Naive B cell (primary cell): ENCODE data around the gene TERB2. TPM values are rescaled to one million over a fixed set of nuclear protein-coding genes. Genes with fewer than 3 reads are reported as not detected.
"Not testable (repeated sequence)": the region's sequence is repeated elsewhere in the genome, so short reads cannot be mapped to it uniquely, and the experiment has no call there.

Experiments
- ATAC-seq, 2 donors: fragments of 150-1000 bp; cut with Tn5 transposase; 2 replicates each; pipeline ENCODE4 v1.10.0; 2021; ENCODE audit warnings: low read depth in 2 of 2, mild to moderate bottlenecking in 2 of 2, moderate library complexity in 2 of 2
- DNase-seq: peaks from one replicate; pipeline ENCODE4 v3.0.0; 2022
- H3K27ac Mint-ChIP-seq, 6 donors: one replicate each; pipeline ENCODE4 v1.8.0; 2020 to 2022; ENCODE audit warnings: mild to moderate bottlenecking in 6 of 6, mixed read lengths in 6 of 6, moderate library complexity in 5 of 6, inconsistent platforms in 2 of 6
- H3K27me3 Mint-ChIP-seq, 3 donors: one replicate each; pipeline ENCODE4 v1.8.0; 2021 to 2022; ENCODE audit warnings: mixed read lengths in 3 of 3, mild to moderate bottlenecking in 1 of 3
- H3K36me3 Mint-ChIP-seq, 2 donors: one replicate each; pipeline ENCODE4 v1.8.0; 2020 to 2022; ENCODE audit warnings: mixed read lengths in 2 of 2, inconsistent platforms in 1 of 2, mild to moderate bottlenecking in 1 of 2
- H3K4me1 Mint-ChIP-seq, 3 donors: one replicate each; pipeline ENCODE4 v1.8.0; 2020 to 2022; ENCODE audit warnings: mixed read lengths in 3 of 3, inconsistent platforms in 1 of 3, mild to moderate bottlenecking in 1 of 3, moderate library complexity in 1 of 3
- H3K4me3 Mint-ChIP-seq, 8 donors: one replicate each; pipeline ENCODE4 v1.8.0; 2020 to 2022; ENCODE audit warnings: mild to moderate bottlenecking in 8 of 8, mixed read lengths in 8 of 8, moderate library complexity in 8 of 8, inconsistent platforms in 2 of 8
- H3K9me3 Mint-ChIP-seq, 7 donors: one replicate each; pipeline ENCODE4 v1.8.0; 2020 to 2022; ENCODE audit warnings: mixed read lengths in 7 of 7, mild to moderate bottlenecking in 5 of 7, inconsistent platforms in 2 of 7, moderate library complexity in 1 of 7
- polyA plus RNA-seq, 6 donors: library from polyadenylated mRNA; unstranded; fragments of 300-500 nt; fragmentation: Illumina TruSeq; gene quantifications; one replicate each; pipeline ENCODE4 v1.2.3, GENCODE V29; 2021; ENCODE audit warnings: low read depth in 6 of 6

The TERB2 gene
- not detected for polyA plus RNA-seq

GRCh38 chr15:44956388-44956787 lies at the start of gene TERB2:
Gene TERB2, plus strand, starts transcription at chr15:44956687. Its CDS starts 32 bp downstream, at chr15:44956719.
- peaks cover 0 to 9% (median 0%) of the 10 kb centered on the region in 3 donors for H3K27me3 Mint-ChIP-seq
- no peaks in the 10 kb centered on the region for H3K9me3 Mint-ChIP-seq
- H3K27ac Mint-ChIP-seq = no peak within 1 kb of the TSS
- no peak within 1 kb of the TSS for H3K4me3 Mint-ChIP-seq
- no peak for DNase-seq
- H3K36me3 Mint-ChIP-seq = no peaks in the 10 kb centered on the region
- H3K4me1 Mint-ChIP-seq = no peaks in the 10 kb centered on the region
- no peak for ATAC-seq

- H3K4me3 Mint-ChIP-seq = no peak overlapping the region
- no peak for DNase-seq
- H3K9me3 Mint-ChIP-seq = peaks cover 0 to 2% (median 0%) of the 10 kb centered on the region in 7 donors
- H3K4me1 Mint-ChIP-seq = no peaks in the 10 kb centered on the region
- no peak for ATAC-seq
- H3K36me3 Mint-ChIP-seq = no peaks in the 10 kb centered on the region
- H3K27me3 Mint-ChIP-seq = no peaks in the 10 kb centered on the region
- no peak overlapping the region for H3K27ac Mint-ChIP-seq
Measured at GRCh38 chr15:44909423-44909822, 47.1 kb upstream of the TERB2 start.

- H3K36me3 Mint-ChIP-seq = no peaks in the 10 kb centered on the region
- no peaks in the 10 kb centered on the region for H3K27me3 Mint-ChIP-seq
- DNase-seq (no peak), ATAC-seq (no peak)
- H3K4me3 Mint-ChIP-seq = no peak overlapping the region
- no peaks in the 10 kb centered on the region for H3K4me1 Mint-ChIP-seq
- peak overlapping the region in 1 of 6 donors; percentile 52 for H3K27ac Mint-ChIP-seq
- H3K9me3 Mint-ChIP-seq = peaks cover 0 to 2% (median 0%) of the 10 kb centered on the region in 7 donors
Measured at GRCh38 chr15:44910981-44911625, 45.4 kb upstream of the TERB2 start.

- not testable (repeated sequence) for DNase-seq, H3K27me3 Mint-ChIP-seq, H3K4me3 Mint-ChIP-seq, H3K36me3 Mint-ChIP-seq, H3K9me3 Mint-ChIP-seq, H3K27ac Mint-ChIP-seq, H3K4me1 Mint-ChIP-seq, ATAC-seq
Measured at GRCh38 chr15:44912186-44912585, 44.3 kb upstream of the TERB2 start.

GRCh38 chr15:44912974-44913448 lies 43.5 kb upstream of the TERB2 start:
- not testable (repeated sequence) for H3K36me3 Mint-ChIP-seq, ATAC-seq, H3K27me3 Mint-ChIP-seq, DNase-seq, H3K9me3 Mint-ChIP-seq, H3K27ac Mint-ChIP-seq, H3K4me1 Mint-ChIP-seq, H3K4me3 Mint-ChIP-seq

- no peak overlapping the region for H3K4me3 Mint-ChIP-seq
- no peaks in the 10 kb centered on the region for H3K36me3 Mint-ChIP-seq
- no peak for ATAC-seq
Measured at GRCh38 chr15:44918136-44918535, 38.4 kb upstream of the TERB2 start.

GRCh38 chr15:44928658-44929057 lies 27.8 kb upstream of the TERB2 start:
- H3K27ac Mint-ChIP-seq, H3K4me1 Mint-ChIP-seq, DNase-seq, ATAC-seq, H3K4me3 Mint-ChIP-seq, H3K36me3 Mint-ChIP-seq, H3K9me3 Mint-ChIP-seq: not testable (repeated sequence)
- peaks cover 10 to 31% (median 21%) of the 10 kb centered on the region in 3 donors for H3K27me3 Mint-ChIP-seq

More at GRCh38 chr15:44918136-44918535, 38.4 kb upstream of the TERB2 start:
- H3K27ac Mint-ChIP-seq = no peak overlapping the region
- H3K9me3 Mint-ChIP-seq = no peaks in the 10 kb centered on the region
- H3K4me1 Mint-ChIP-seq = no peaks in the 10 kb centered on the region
- no peaks in the 10 kb centered on the region for H3K27me3 Mint-ChIP-seq
- no peak for DNase-seq

GRCh38 chr15:44930283-44930682 lies 26.2 kb upstream of the TERB2 start:
- H3K9me3 Mint-ChIP-seq, H3K27ac Mint-ChIP-seq, ATAC-seq, H3K36me3 Mint-ChIP-seq, H3K4me3 Mint-ChIP-seq, DNase-seq, H3K4me1 Mint-ChIP-seq: not testable (repeated sequence)
- H3K27me3 Mint-ChIP-seq = peaks cover 10 to 31% (median 21%) of the 10 kb centered on the region in 3 donors

GRCh38 chr15:44958302-44958701 lies 1.8 kb downstream of the TERB2 start:
- peaks cover 8 to 18% (median 9%) of the 10 kb centered on the region in 3 donors for H3K27me3 Mint-ChIP-seq
- H3K4me1 Mint-ChIP-seq, H3K36me3 Mint-ChIP-seq, H3K4me3 Mint-ChIP-seq, ATAC-seq, H3K27ac Mint-ChIP-seq, H3K9me3 Mint-ChIP-seq, DNase-seq: not testable (repeated sequence)

GRCh38 chr15:44968475-44968874 lies 12.0 kb downstream of the TERB2 start:
- Mint-ChIP-seq H3K9me3 (no peaks in the 10 kb centered on the region), H3K27ac (no peak overlapping the region), H3K36me3 (no peaks in the 10 kb centered on the region), H3K4me1 (no peaks in the 10 kb centered on the region), H3K27me3 (peaks cover 0 to 4% (median 0%) of the 10 kb centered on the region in 3 donors), H3K4me3 (no peak overlapping the region)
- DNase-seq = no peak
- ATAC-seq = no peak

- no peak for DNase-seq
- H3K4me3 Mint-ChIP-seq = no peak overlapping the region
Measured at GRCh38 chr15:44971036-44971435, 14.5 kb downstream of the TERB2 start.

GRCh38 chr15:44976183-44976582 lies 19.7 kb downstream of the TERB2 start:
- H3K27me3 Mint-ChIP-seq, H3K4me1 Mint-ChIP-seq, H3K4me3 Mint-ChIP-seq, ATAC-seq, DNase-seq, H3K36me3 Mint-ChIP-seq: not testable (repeated sequence)
- Mint-ChIP-seq H3K27ac (peak overlapping the region in 1 of 6 donors; percentile 27), H3K9me3 (peaks cover 0 to 16% (median 0%) of the 10 kb centered on the region in 7 donors)

More at GRCh38 chr15:44971036-44971435, 14.5 kb downstream of the TERB2 start:
- ATAC-seq = no peak
- peak overlapping the region in 1 of 6 donors; percentile 65 for H3K27ac Mint-ChIP-seq
- no peaks in the 10 kb centered on the region for H3K36me3 Mint-ChIP-seq
- H3K4me1 Mint-ChIP-seq = no peaks in the 10 kb centered on the region
- no peaks in the 10 kb centered on the region for H3K9me3 Mint-ChIP-seq
- peaks cover 0 to 4% (median 0%) of the 10 kb centered on the region in 3 donors for H3K27me3 Mint-ChIP-seq

- ATAC-seq, H3K4me1 Mint-ChIP-seq, H3K4me3 Mint-ChIP-seq, H3K27me3 Mint-ChIP-seq, H3K36me3 Mint-ChIP-seq, DNase-seq, H3K27ac Mint-ChIP-seq: not testable (repeated sequence)
- H3K9me3 Mint-ChIP-seq = peaks cover 0 to 16% (median 0%) of the 10 kb centered on the region in 7 donors
Measured at GRCh38 chr15:44977781-44978180, 21.3 kb downstream of the TERB2 start.

GRCh38 chr15:44979617-44980339 lies 23.3 kb downstream of the TERB2 start:
- DNase-seq, H3K4me1 Mint-ChIP-seq, H3K4me3 Mint-ChIP-seq, H3K36me3 Mint-ChIP-seq, ATAC-seq, H3K27ac Mint-ChIP-seq: not testable (repeated sequence)
- peaks cover 12 to 16% (median 15%) of the 10 kb centered on the region in 3 donors for H3K27me3 Mint-ChIP-seq
- peaks cover 0 to 16% (median 0%) of the 10 kb centered on the region in 7 donors for H3K9me3 Mint-ChIP-seq
